Stimulated activated CD8-positive, alpha-beta memory T cell treated with anti-CD3 and anti-CD28 coated beads, Interleukin-15, amount 100 ng/mL, for 48 hours (primary cell): ENCODE measurements around the gene BCL7C.

Experiments
- DNase-seq, 2 donors: peaks; one replicate each; pipeline ENCODE4 v3.0.0-alpha.2; 2020; ENCODE audit warnings: low read depth in 2 of 2

BCL7C gene

DNA sequence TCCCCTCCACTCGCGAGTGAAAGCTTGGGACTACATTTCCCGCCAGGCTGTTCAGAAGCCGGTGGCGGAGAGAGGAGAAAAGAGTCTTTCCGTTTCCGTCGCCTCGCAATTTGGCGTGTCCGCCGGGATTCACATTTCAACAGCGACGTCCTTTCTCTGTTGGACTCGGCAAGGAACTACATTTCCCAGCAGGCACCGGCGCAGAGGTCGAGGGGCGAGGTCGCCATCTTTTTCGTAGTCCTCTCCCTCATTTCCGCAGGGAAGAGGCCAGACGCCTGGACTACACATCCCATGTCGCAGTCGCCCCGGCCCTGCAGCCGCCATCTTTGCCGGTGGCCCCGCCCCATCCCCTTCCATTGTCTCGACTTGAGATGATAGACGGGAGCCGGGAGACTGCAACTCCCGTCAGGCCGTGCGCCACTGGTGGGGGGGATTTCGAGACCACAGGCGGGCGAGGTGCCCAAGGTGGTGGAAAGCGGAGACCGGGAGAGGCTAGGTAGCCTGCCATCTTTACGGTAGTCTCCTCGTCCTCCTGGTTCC lies 28.6 kb upstream of the BCL7C start:
- DNase-seq, result peak; percentile 100

- peak; percentile 74 to 75 for DNase-seq
Measured at GRCh38 chr16:30921748-30922419, 28.0 kb upstream of the BCL7C start.

DNA sequence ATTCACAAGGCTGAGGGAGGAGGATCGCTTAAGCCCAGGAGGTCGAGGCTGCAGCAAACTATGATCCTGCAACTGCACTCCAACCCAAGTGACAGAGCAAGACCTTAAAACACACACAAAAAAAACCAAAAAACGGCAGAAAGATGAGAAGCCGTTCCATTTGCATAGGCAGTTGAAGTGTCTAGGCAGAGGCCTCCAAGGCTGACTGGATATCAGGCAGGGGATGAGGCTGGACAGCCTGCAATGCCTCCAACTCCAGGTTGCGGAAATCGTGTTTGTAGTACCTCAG lies 27.5 kb upstream of the BCL7C start:
- DNase-seq, result no peak

GRCh38 chr16:30920891-30921290 lies 27.0 kb upstream of the BCL7C start:
- no peak for DNase-seq

GRCh38 chr16:30918614-30919013 lies 24.7 kb upstream of the BCL7C start:
- no peak for DNase-seq

GRCh38 chr16:30914830-30915229 lies 21.0 kb upstream of the BCL7C start:
- DNase-seq, result no peak

GRCh38 chr16:30912794-30913412 lies 19.0 kb upstream of the BCL7C start:
- no peak for DNase-seq

- no peak for DNase-seq
Measured at GRCh38 chr16:30910427-30911029, 16.7 kb upstream of the BCL7C start.

GRCh38 chr16:30907064-30907463 lies 13.2 kb upstream of the BCL7C start:
- no peak for DNase-seq

GRCh38 chr16:30904114-30904780 lies 10.4 kb upstream of the BCL7C start:
- no peak for DNase-seq

DNA sequence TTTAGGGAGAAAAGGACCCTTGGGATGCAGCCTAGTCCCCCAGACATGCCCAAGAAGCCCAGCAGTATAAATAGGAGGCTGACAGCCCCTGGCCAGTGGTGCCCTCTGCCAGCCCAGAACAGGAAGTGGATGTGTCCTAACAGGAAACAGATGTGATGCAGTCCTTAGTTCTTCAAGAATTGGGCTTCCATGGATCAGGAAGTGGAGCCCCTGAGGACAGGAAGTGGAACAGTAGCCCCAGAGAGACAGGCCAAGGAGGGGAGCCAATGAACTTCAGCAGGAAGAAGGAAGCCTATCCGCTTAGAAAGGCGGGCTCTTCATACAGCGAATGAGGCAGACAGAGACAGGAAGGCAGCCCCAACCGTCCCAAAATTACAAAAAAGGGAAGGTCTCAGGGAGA lies 9.7 kb upstream of the BCL7C start:
- no peak for DNase-seq

- DNase-seq, result no peak
Measured at GRCh38 chr16:30903002-30903401, 9.1 kb upstream of the BCL7C start.

DNA sequence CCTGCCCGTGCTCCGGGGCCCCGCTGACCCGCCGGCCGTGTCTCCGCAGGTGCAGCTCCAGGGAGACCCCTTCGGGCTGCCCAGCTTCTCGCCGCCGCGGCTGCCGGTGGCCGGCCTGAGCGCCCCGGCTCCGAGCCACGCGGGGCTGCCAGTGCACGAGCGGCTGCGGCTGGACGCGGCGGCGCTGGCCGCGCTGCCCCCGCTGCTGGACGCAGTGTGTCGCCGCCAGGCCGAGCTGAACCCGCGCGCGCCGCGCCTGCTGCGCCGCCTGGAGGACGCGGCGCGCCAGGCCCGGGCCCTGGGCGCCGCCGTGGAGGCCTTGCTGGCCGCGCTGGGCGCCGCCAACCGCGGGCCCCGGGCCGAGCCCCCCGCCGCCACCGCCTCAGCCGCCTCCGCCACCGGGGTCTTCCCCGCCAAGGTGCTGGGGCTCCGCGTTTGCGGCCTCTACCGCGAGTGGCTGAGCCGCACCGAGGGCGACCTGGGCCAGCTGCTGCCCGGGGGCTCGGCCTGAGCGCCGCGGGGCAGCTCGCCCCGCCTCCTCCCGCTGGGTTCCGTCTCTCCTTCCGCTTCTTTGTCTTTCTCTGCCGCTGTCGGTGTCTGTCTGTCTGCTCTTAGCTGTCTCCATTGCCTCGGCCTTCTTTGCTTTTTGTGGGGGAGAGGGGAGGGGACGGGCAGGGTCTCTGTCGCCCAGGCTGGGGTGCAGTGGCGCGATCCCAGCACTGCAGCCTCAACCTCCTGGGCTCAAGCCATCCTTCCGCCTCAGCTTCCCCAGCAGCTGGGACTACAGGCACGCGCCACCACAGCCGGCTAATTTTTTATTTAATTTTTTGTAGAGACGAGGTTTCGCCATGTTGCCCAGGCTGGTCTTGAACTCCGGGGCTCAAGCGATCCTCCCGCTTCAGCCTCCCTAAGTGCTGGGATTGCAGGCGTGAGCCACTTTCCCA lies 8.4 kb upstream of the BCL7C start:
- DNase-seq, result peak in 1 of 2 donors; percentile 42

GRCh38 chr16:30901201-30902028 lies 7.5 kb upstream of the BCL7C start:
- DNase-seq, result no peak

DNA sequence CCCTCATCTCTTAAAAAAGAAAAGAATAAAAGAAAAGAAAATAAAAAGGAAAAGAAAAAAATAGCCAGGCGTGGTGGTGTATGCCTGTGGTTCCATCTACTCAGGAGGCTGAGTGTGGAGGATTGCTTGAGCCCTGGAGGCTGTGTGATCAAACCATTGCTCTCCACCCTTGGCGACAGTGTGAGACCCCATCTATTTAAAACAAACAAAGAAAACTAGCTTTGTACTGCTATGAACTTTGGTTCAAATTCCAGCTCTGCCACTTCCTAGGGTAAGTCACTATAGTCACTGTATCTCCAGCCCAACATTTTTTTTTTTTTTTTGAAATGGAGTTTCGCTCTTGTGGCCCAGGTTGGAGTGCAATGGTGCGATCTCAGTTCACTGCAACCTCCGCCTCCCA lies 6.7 kb upstream of the BCL7C start:
- no peak for DNase-seq

GRCh38 chr16:30899794-30900193 lies 5.9 kb upstream of the BCL7C start:
- no peak for DNase-seq

DNA sequence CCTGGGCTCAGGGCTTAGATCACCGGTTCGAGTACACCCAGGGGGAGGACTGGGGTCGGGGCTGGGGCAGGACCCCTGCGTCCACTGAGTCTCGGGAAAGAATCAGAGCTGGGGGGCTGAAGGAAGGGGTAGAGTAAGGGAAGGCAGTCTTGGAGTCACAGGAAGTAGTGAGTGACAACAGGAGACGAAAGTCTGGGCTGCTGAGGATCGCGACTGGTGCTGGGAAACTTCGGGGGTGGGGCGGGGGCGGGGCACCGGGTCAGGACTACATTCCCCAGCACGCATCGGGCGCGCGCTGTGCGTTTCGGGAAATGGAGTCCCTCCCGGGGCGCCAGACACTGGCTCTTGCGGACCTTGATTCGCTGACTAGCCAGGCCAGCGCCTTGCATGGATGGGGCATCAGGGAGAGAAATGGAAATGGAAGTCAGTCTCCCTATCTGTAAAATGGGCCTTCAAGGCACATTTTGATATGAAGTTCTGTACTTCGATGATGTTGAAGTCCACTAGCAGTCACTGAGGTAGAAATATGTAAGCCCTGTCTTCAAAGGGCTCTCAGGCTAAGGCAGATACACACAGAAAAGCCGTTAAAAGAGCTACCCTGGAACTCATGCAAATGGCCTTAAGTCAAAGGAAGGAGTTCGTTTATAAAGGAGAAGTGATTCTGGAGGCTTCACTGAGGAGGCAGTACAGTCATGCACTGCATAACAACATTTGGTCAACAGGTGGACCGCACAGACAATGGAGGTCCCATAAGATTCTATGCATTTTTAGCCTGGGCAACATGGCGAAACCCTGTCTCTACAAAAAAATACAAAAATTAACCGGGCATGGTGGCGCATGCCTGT lies 3.2 kb upstream of the BCL7C start:
- DNase-seq, result peak; percentile 72 to 73

- no peak for DNase-seq
Measured at GRCh38 chr16:30896261-30896888, 2.5 kb upstream of the BCL7C start, which contains the start of gene CTF1. CTF1 (plus strand) TSS chr16:30896614; CDS start chr16:30896644, 30 bp downstream.

DNA sequence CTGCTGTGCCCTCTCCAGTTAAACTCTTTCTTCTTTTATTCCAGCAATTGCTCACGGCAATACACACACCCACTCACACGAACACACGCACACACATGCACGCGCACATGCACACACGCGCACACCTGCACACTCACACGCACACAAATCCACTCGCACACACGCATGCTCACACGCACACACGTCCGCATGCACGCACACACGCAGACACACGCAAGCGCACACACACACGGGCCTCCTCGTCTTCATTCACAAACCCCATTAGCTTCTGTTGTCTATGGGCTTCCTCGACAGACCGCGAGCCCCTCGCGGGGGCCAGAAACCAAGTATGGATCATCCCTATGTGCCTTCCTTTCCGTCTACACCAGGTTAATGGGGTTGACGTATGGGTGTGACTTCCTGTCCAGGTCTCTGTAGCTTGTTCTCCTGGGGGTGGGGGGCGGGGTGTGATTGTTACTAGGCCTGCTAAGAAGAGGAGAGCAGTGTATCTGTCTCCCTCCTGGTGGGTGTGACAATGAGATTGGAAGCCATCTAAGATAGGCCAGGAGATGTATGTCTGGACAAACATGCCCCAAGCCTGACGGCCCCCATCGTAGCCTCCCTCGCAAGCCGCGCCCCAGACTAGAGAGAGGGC lies 1.9 kb upstream of the BCL7C start:
- DNase-seq, result no peak
